Amniotic stem cell (primary cell): ENCODE results near the gene FGA.

Source experiments
- DNase-seq: peaks from one replicate; lab custom pipeline; 2025; lab: John Stamatoyannopoulos, UW

FGA gene

GRCh38 chr4:154590329-154591006, at the start of gene FGA:
FGA (minus strand) TSS chr4:154590742; CDS start chr4:154590687, 55 bp downstream.
- no peak for DNase-seq

- no peak for DNase-seq
These were observed 43.5 kb upstream of the FGA start for GRCh38 chr4:154634058-154634457.

- no peak for DNase-seq
These were observed 41.3 kb upstream of the FGA start for GRCh38 chr4:154631828-154632227.

GRCh38 chr4:154630324-154630723, 39.8 kb upstream of the FGA start:
- DNase-seq = no peak

GRCh38 chr4:154626793-154627484, 36.4 kb upstream of the FGA start:
- peak; percentile 3 for DNase-seq

- DNase-seq = no peak
These were observed 35.4 kb upstream of the FGA start for GRCh38 chr4:154625971-154626370.

GRCh38 chr4:154623995-154624394, 33.5 kb upstream of the FGA start:
- DNase-seq = no peak

GRCh38 chr4:154623436-154623835, 32.9 kb upstream of the FGA start:
- DNase-seq = no peak

GRCh38 chr4:154622598-154622997, 32.1 kb upstream of the FGA start:
- DNase-seq = peak; percentile 47

- no peak for DNase-seq
These were observed 29.6 kb upstream of the FGA start for GRCh38 chr4:154620111-154620510.

- peak; percentile 43 for DNase-seq
These were observed 28.3 kb upstream of the FGA start for GRCh38 chr4:154618708-154619315.

- DNase-seq = no peak
These were observed 27.3 kb upstream of the FGA start for GRCh38 chr4:154617820-154618317.

- no peak for DNase-seq
These were observed 26.2 kb upstream of the FGA start for GRCh38 chr4:154616731-154617130.

- DNase-seq = no peak
These were observed 25.7 kb upstream of the FGA start for GRCh38 chr4:154616287-154616686.

- no peak for DNase-seq
These were observed 24.7 kb upstream of the FGA start for GRCh38 chr4:154615211-154615610.

GRCh38 chr4:154614306-154614705, 23.8 kb upstream of the FGA start:
- DNase-seq = no peak

GRCh38 chr4:154612472-154613414, 22.2 kb upstream of the FGA start, which contains the start of gene FGG:
FGG (minus strand) TSS chr4:154612656; CDS start chr4:154612609, 47 bp downstream.
- no peak for DNase-seq

- no peak for DNase-seq
These were observed 21.3 kb upstream of the FGA start for GRCh38 chr4:154611833-154612232.

GRCh38 chr4:154610582-154610981, 20.0 kb upstream of the FGA start:
- no peak for DNase-seq

GRCh38 chr4:154609532-154609931, 19.0 kb upstream of the FGA start:
- no peak for DNase-seq

GRCh38 chr4:154608361-154609252, 18.1 kb upstream of the FGA start:
- DNase-seq = no peak
